Fibroblast of lung (primary cell): ENCODE measurements around the gene KRT6B. TPM values are rescaled to one million over a fixed set of nuclear protein-coding genes. Genes with fewer than 3 reads are reported as not detected.

Experiments
- DNase-seq, 2 donors: peaks; one replicate each; pipeline versions ENCODE4 v3.0.0 to v3.0.0-alpha.2; 2010; ENCODE audit warnings: low read depth in 2 of 2
- H2AFZ ChIP-seq: 2 replicates; pipeline ENCODE4 v1.5.1; 2012; ENCODE audit warnings: low read length, control low read depth, inconsistent platforms
- H3K27ac ChIP-seq: 2 replicates; pipeline ENCODE4 v1.5.1; 2011; ENCODE audit warnings: low read length, control low read depth; ENCODE audit not compliant: insufficient read depth
- H3K27me3 ChIP-seq: 2 replicates; pipeline ENCODE4 v1.5.1; 2011; ENCODE audit warnings: mild to moderate bottlenecking, low read length; ENCODE audit not compliant: control insufficient read depth, insufficient read depth
- H3K36me3 ChIP-seq: 2 replicates; pipeline ENCODE4 v1.5.1; 2011; ENCODE audit warnings: low read length; ENCODE audit not compliant: control insufficient read depth, insufficient read depth
- H3K4me1 ChIP-seq: 2 replicates; pipeline ENCODE4 v1.5.1; 2011; ENCODE audit warnings: low read length; ENCODE audit not compliant: control insufficient read depth, insufficient read depth; ENCODE audit errors: extremely low read depth
- H3K4me2 ChIP-seq: 2 replicates; pipeline ENCODE4 v1.5.1; 2011; ENCODE audit warnings: low read length, control low read depth; ENCODE audit not compliant: insufficient read depth; ENCODE audit errors: extremely low read depth
- H3K4me3 ChIP-seq, 4 experiments: fragments of 200-600 bp in 1 of 4; sonication (generic) in 1 of 4; replicated peaks in 1 of 4; 2 replicates each; pipeline ENCODE4 v1.5.1; 2011 to 2016; ENCODE audit warnings: low read length in 4 of 4, low read depth in 3 of 4, mild to moderate bottlenecking in 3 of 4, control low read depth in 2 of 4, inconsistent platforms in 1 of 4, mixed read lengths in 1 of 4; ENCODE audit not compliant: insufficient read depth in 1 of 4; ENCODE audit errors: control extremely low read depth in 1 of 4
- H3K79me2 ChIP-seq: 2 replicates; pipeline ENCODE4 v1.5.1; 2012; ENCODE audit warnings: mild to moderate bottlenecking, low read length, inconsistent platforms; ENCODE audit not compliant: control insufficient read depth, insufficient read depth
- H3K9ac ChIP-seq: 2 replicates; pipeline ENCODE4 v1.5.1; 2011; ENCODE audit warnings: mild to moderate bottlenecking, low read length, control low read depth; ENCODE audit not compliant: insufficient read depth
- H3K9me3 ChIP-seq: 2 replicates; pipeline ENCODE4 v1.5.1; 2012; ENCODE audit warnings: low read depth, low read length; ENCODE audit not compliant: control insufficient read depth, insufficient read depth
- H4K20me1 ChIP-seq: 2 replicates; pipeline ENCODE4 v1.5.1; 2011; ENCODE audit warnings: low read length; ENCODE audit not compliant: control insufficient read depth, insufficient read depth; ENCODE audit errors: extremely low read depth
- EZH2 ChIP-seq: IDR thresholded peaks from 2 replicates; pipeline ENCODE4 v1.5.1; 2012; ENCODE audit warnings: low read length, control low read depth, mild to moderate bottlenecking; ENCODE audit errors: missing control alignments
- polyA plus RNA-seq, 2 donors: library from polyadenylated mRNA; depleted of rRNA in 1 of 2; stranded (reverse) in 1 of 2; unstranded in 1 of 2; fragments of >200 nt; gene quantifications; 2 replicates each; pipeline ENCODE4 v1.2.1, GENCODE V29; 2011 to 2012; ENCODE audit warnings: missing spikeins in 1 of 2
- total RNA-seq: library from RNA; depleted of rRNA; stranded (reverse); fragments of >200 nt; gene quantifications from 2 replicates; pipeline ENCODE4 v1.2.1, GENCODE V29; 2014
- TF ChIP-seq, protein P1 (sequence below), 2 donors: IDR thresholded peaks in 1 of 2; conservative IDR thresholded peaks in 1 of 2; 1 replicate in 1 of 2; 2 replicates in 1 of 2; pipeline ENCODE4 v1.5.1; 2011 to 2012; ENCODE audit warnings: low read length in 2 of 2, control low read depth in 1 of 2, inconsistent platforms in 1 of 2, low read depth in 1 of 2, mild to moderate bottlenecking in 1 of 2

KRT6B gene
- total and polyA plus RNA-seq, 2 donors (not counting 1 experiment from before 2014, with no cell fraction given): 0.07 TPM; not detected in 1

DNA sequence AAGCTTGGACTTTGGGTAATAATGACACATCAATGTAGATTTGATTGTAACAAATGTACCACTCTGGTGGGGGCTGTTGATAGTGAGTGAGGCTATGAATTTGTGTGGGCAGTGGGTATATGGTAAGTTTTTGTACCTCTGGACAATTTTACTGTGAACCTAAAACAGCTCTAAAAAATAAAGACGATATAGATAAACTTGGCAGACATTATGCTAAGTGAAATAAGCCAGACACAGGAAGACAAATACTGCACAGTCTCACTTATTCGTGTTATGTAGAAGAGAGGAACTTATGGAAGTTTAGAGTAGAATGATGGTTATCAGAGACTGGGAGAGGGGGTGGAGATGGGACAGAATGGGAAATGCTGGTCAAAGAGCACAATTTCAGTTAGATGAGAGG, 13.0 kb upstream of the KRT6B start:
- Histone ChIP-seq H3K27ac (no peak overlapping the region), H3K9me3 (no peaks in the 10 kb centered on the region), H3K79me2 (no peaks in the 10 kb centered on the region), H2AFZ (no peak overlapping the region), H3K27me3 (no peaks in the 10 kb centered on the region), H3K4me2 (no peak overlapping the region), H3K36me3 (no peaks in the 10 kb centered on the region), H3K9ac (no peak overlapping the region), H4K20me1 (no peaks in the 10 kb centered on the region), H3K4me1 (no peaks in the 10 kb centered on the region), H3K4me3 (no peak overlapping the region)
- DNase-seq: no peak
- no peak for TF ChIP-seq EZH2
- TF ChIP-seq, protein P1, sequence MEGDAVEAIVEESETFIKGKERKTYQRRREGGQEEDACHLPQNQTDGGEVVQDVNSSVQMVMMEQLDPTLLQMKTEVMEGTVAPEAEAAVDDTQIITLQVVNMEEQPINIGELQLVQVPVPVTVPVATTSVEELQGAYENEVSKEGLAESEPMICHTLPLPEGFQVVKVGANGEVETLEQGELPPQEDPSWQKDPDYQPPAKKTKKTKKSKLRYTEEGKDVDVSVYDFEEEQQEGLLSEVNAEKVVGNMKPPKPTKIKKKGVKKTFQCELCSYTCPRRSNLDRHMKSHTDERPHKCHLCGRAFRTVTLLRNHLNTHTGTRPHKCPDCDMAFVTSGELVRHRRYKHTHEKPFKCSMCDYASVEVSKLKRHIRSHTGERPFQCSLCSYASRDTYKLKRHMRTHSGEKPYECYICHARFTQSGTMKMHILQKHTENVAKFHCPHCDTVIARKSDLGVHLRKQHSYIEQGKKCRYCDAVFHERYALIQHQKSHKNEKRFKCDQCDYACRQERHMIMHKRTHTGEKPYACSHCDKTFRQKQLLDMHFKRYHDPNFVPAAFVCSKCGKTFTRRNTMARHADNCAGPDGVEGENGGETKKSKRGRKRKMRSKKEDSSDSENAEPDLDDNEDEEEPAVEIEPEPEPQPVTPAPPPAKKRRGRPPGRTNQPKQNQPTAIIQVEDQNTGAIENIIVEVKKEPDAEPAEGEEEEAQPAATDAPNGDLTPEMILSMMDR (conservative IDR thresholded peaks at IDR 0.05 in 1 of 2, IDR thresholded peaks at IDR 0.05 in 1 of 2; ENCODE audit: low read depth in 1 of 2, low read length in 2 of 2): no peak

DNA sequence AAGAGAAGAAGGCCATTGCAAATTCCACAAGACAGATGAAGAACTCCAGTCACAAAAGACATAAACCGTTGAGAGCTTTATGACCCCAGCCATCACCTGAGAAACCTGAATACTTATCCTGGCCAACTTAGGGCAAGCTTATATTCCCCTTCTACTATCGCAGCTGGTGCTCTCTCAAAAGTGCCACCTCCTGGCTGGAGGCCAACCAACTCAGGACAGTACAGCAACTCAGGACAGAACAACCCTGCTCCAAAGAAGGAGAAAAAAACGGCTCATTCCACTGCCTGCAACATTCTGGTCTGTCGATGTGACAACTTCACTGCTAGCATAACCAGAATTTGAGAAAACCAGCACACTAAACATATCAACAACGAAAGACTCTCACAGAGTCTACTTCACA, 9.7 kb upstream of the KRT6B start:
- Histone ChIP-seq H3K4me1 (no peaks in the 10 kb centered on the region), H3K36me3 (no peaks in the 10 kb centered on the region), H3K27me3 (no peaks in the 10 kb centered on the region), H3K9me3 (no peaks in the 10 kb centered on the region), H3K4me2 (no peak overlapping the region), H3K27ac (no peak overlapping the region), H3K9ac (no peak overlapping the region), H3K79me2 (no peaks in the 10 kb centered on the region), H4K20me1 (no peaks in the 10 kb centered on the region), H3K4me3 (no peak overlapping the region), H2AFZ (no peak overlapping the region)
- no peak for TF ChIP-seq EZH2
- TF ChIP-seq, protein P1 (conservative IDR thresholded peaks at IDR 0.05 in 1 of 2, IDR thresholded peaks at IDR 0.05 in 1 of 2; ENCODE audit: low read depth in 1 of 2, low read length in 2 of 2): no peak
- DNase-seq: no peak

DNA sequence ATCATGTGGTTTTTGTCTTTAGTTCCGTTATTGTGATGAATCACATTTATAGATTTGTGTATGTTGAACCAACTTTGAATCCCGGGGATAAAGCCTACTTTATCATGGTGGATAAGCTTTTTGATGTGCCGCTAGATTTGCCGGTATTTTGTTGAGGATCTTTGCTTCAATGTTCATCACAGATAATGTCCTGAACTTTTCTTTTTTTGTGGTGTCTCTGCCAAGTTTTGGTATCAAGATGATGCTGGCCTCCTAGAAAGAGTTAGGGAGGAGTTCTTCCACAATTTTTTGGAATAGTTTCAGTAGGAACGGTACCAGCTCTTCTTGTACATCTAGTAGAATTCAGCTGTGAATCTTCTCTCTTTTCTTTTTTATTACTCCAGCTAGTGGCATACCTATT, 6.9 kb upstream of the KRT6B start:
- Histone ChIP-seq H4K20me1 (no peaks in the 10 kb centered on the region), H3K9me3 (no peaks in the 10 kb centered on the region), H3K4me1 (no peaks in the 10 kb centered on the region), H3K9ac (no peak overlapping the region), H3K36me3 (no peaks in the 10 kb centered on the region), H3K27ac (no peak overlapping the region), H3K4me3 (no peak overlapping the region), H2AFZ (no peak overlapping the region), H3K79me2 (no peaks in the 10 kb centered on the region), H3K4me2 (no peak overlapping the region), H3K27me3 (no peaks in the 10 kb centered on the region)
- no peak for TF ChIP-seq EZH2
- TF ChIP-seq, protein P1 (conservative IDR thresholded peaks at IDR 0.05 in 1 of 2, IDR thresholded peaks at IDR 0.05 in 1 of 2; ENCODE audit: low read depth in 1 of 2, low read length in 2 of 2): no peak
- no peak for DNase-seq
